Loucy (cell line): Measurements from ENCODE around the gene FNDC1.

Experiments
- H2AFZ ChIP-seq: fragments of 200-600 bp; sonication (generic); 2 replicates; pipeline ENCODE4 v1.6.0; 2016; ENCODE audit warnings: antibody characterized with exemption, mild to moderate bottlenecking, low read length, moderate library complexity
- H3F3A ChIP-seq: fragments of 200-600 bp; 2 replicates; pipeline ENCODE4 v1.6.0; 2016; ENCODE audit warnings: antibody characterized with exemption, low read depth, mild to moderate bottlenecking
- H3K27me3 ChIP-seq: fragments of 200-600 bp; sonication (generic); 2 replicates; pipeline ENCODE4 v1.6.1; 2014; ENCODE audit warnings: low read length, mild to moderate bottlenecking; ENCODE audit not compliant: insufficient read depth, poor library complexity, severe bottlenecking
- H3K36me3 ChIP-seq: fragments of 200-600 bp; sonication (generic); 2 replicates; pipeline ENCODE4 v1.6.1; 2016; ENCODE audit warnings: low read length; ENCODE audit not compliant: insufficient read depth
- H3K4me1 ChIP-seq: fragments of 200-600 bp; sonication (generic); 2 replicates; pipeline ENCODE4 v1.5.1; 2014; ENCODE audit warnings: low read length, mild to moderate bottlenecking; ENCODE audit not compliant: insufficient read depth, poor library complexity, severe bottlenecking
- H3K4me2 ChIP-seq: fragments of 200-600 bp; sonication (generic); 2 replicates; pipeline ENCODE4 v1.6.0; 2014; ENCODE audit warnings: antibody characterized with exemption, low read length, low read depth, mild to moderate bottlenecking; ENCODE audit not compliant: poor library complexity, severe bottlenecking
- H3K4me3 ChIP-seq: fragments of 200-600 bp; sonication (generic); 2 replicates; pipeline ENCODE4 v1.5.1; 2014; ENCODE audit warnings: low read length, mild to moderate bottlenecking, mixed read lengths; ENCODE audit not compliant: poor library complexity, severe bottlenecking
- H3K79me2 ChIP-seq: fragments of 200-600 bp; sonication (generic); 2 replicates; pipeline ENCODE4 v1.6.1; 2014; ENCODE audit warnings: low read length; ENCODE audit not compliant: insufficient read depth
- H3K9ac ChIP-seq: fragments of 200-600 bp; sonication (generic); 2 replicates; pipeline ENCODE4 v1.6.0; 2014; ENCODE audit warnings: mild to moderate bottlenecking, low read depth, low read length, moderate library complexity; ENCODE audit not compliant: poor library complexity, severe bottlenecking
- H3K9me2 ChIP-seq: fragments of 200-600 bp; sonication (generic); replicated peaks from 2 replicates; pipeline ENCODE4 v1.6.1; 2016; ENCODE audit warnings: low read depth, low read length, mixed read lengths
- H3K9me3 ChIP-seq: fragments of 200-600 bp; sonication (generic); 2 replicates; pipeline ENCODE4 v1.6.1; 2014; ENCODE audit warnings: mild to moderate bottlenecking, antibody characterized with exemption, low read length, low read depth; ENCODE audit not compliant: insufficient read depth
- H4K20me1 ChIP-seq: fragments of 200-600 bp; sonication (generic); 2 replicates; pipeline ENCODE4 v1.6.0; 2014; ENCODE audit warnings: antibody characterized with exemption, low read length, mild to moderate bottlenecking; ENCODE audit not compliant: insufficient read depth, poor library complexity, severe bottlenecking
- EZH2phosphoT487 ChIP-seq: fragments of 200-600 bp; IDR thresholded peaks from 2 replicates; pipeline ENCODE4 v1.6.1; 2018; ENCODE audit warnings: antibody characterized with exemption, mild to moderate bottlenecking, moderate library complexity, borderline replicate concordance
- TF ChIP-seq, protein P1 (sequence below): fragments of 200-600 bp; sonication (generic); conservative IDR thresholded peaks from 2 replicates; pipeline ENCODE4 v1.5.1; 2014; ENCODE audit warnings: mild to moderate bottlenecking, antibody characterized with exemption, low read length

FNDC1 gene

DNA sequence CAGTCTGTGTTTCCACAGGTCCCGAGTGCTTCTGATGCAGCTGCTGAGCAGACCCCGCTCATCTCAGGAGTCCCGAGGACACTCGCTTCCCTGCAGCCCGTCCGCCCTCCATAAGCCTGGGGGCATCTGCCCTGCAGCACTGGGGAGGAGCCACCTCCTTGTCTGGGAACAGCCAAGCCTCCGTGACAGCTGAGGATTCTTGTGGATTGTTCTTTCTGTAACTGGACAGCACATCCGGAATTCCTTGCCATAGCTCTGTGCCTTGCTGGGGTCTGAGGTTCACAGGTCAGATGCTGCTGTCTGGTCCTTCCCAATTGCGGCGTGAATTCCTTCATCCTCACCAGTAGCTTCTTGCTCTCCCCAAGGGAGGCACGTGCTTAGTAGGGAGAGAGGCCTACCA lies 38.4 kb upstream of the FNDC1 start:
- H3K9ac ChIP-seq: no peak overlapping the region
- no peaks in the 10 kb centered on the region for H3K4me1 ChIP-seq
- H3K27me3 ChIP-seq: no peaks in the 10 kb centered on the region
- no peaks in the 10 kb centered on the region for H4K20me1 ChIP-seq
- no peaks in the 10 kb centered on the region for H3K9me3 ChIP-seq
- H3F3A ChIP-seq: no peaks in the 10 kb centered on the region
- H2AFZ ChIP-seq: no peak overlapping the region
- no peaks in the 10 kb centered on the region for H3K36me3 ChIP-seq
- no peaks in the 10 kb centered on the region for H3K79me2 ChIP-seq
- TF ChIP-seq, protein P1, sequence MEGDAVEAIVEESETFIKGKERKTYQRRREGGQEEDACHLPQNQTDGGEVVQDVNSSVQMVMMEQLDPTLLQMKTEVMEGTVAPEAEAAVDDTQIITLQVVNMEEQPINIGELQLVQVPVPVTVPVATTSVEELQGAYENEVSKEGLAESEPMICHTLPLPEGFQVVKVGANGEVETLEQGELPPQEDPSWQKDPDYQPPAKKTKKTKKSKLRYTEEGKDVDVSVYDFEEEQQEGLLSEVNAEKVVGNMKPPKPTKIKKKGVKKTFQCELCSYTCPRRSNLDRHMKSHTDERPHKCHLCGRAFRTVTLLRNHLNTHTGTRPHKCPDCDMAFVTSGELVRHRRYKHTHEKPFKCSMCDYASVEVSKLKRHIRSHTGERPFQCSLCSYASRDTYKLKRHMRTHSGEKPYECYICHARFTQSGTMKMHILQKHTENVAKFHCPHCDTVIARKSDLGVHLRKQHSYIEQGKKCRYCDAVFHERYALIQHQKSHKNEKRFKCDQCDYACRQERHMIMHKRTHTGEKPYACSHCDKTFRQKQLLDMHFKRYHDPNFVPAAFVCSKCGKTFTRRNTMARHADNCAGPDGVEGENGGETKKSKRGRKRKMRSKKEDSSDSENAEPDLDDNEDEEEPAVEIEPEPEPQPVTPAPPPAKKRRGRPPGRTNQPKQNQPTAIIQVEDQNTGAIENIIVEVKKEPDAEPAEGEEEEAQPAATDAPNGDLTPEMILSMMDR: no peak
- no peak for TF ChIP-seq EZH2phosphoT487
- no peak overlapping the region for H3K4me3 ChIP-seq
- no peaks in the 10 kb centered on the region for H3K9me2 ChIP-seq
- H3K4me2 ChIP-seq: no peak overlapping the region

DNA sequence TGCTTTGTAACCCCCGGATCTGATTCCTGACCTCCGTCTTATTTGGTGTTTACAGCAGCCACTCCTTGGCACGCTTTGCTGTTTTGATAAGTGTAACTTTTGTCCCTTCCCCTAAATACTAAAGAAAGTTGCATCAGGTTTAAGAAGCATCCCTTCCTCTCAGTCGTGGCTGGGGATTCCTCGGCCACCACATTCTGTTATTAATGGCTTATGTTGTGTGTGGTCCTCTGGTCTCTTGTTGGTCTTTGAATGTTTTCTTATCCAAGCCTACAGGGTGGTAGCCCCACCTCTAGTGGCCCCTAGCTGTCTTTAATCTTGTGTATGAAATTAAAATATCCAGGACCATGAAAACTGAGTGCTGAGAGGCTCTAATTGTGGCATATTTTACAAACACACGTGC lies 37.5 kb upstream of the FNDC1 start:
- Histone ChIP-seq H2AFZ (0 out of 2 replicates have a peak overlapping the region, but pooled peaks have one; percentile 39), H3K4me1 (no peaks in the 10 kb centered on the region), H3K9me2 (no peaks in the 10 kb centered on the region), H3K9ac (no peak overlapping the region), H3K9me3 (no peaks in the 10 kb centered on the region), H3K27me3 (no peaks in the 10 kb centered on the region), H3K36me3 (no peaks in the 10 kb centered on the region), H3K79me2 (no peaks in the 10 kb centered on the region), H3F3A (no peaks in the 10 kb centered on the region), H3K4me3 (no peak overlapping the region), H4K20me1 (no peaks in the 10 kb centered on the region), H3K4me2 (no peak overlapping the region)
- TF ChIP-seq, protein P1: no peak
- no peak for TF ChIP-seq EZH2phosphoT487

DNA sequence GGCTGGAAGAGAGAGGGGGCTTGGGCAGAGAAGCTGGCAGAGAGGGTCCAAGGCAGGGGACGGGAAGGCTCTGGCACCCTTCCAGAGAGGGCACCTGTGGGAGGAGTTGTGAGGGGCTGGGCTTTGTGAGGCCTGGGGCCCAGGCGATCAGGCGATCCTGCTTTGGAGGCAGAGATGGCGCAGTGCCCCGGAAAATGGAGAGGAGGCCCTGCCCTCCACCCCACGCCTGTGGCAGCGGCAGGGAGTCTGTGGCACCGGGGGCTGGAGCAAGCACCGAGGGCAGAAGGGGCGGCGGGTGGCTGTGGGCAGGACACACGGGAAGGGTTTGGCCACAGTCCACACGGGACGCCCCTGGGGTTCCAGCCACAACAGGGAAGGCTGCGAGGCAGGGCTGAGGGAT lies 36.5 kb upstream of the FNDC1 start:
- H3K27me3 ChIP-seq: no peaks in the 10 kb centered on the region
- no peaks in the 10 kb centered on the region for H3K79me2 ChIP-seq
- H3K4me3 ChIP-seq: no peak overlapping the region
- no peaks in the 10 kb centered on the region for H3K9me2 ChIP-seq
- no peak overlapping the region for H2AFZ ChIP-seq
- H3K4me1 ChIP-seq: no peaks in the 10 kb centered on the region
- no peak overlapping the region for H3K9ac ChIP-seq
- TF ChIP-seq EZH2phosphoT487: no peak
- TF ChIP-seq, protein P1: no peak
- no peaks in the 10 kb centered on the region for H3F3A ChIP-seq
- no peaks in the 10 kb centered on the region for H4K20me1 ChIP-seq
- H3K36me3 ChIP-seq: no peaks in the 10 kb centered on the region
- H3K4me2 ChIP-seq: no peak overlapping the region
- H3K9me3 ChIP-seq: no peaks in the 10 kb centered on the region
